GM23248 (cell line): ENCODE results near the gene RALB.

Experiments used
- EZH2 ChIP-seq: fragments of 200-600 bp; sonication (generic); IDR thresholded peaks from 2 replicates; pipeline ENCODE4 v1.6.1; 2018; ENCODE audit warnings: antibody characterized with exemption, mild to moderate bottlenecking; ENCODE audit not compliant: insufficient read depth, poor library complexity, severe bottlenecking
- EZH2phosphoT487 ChIP-seq: fragments of 200-600 bp; sonication (generic); IDR thresholded peaks from 2 replicates; pipeline ENCODE4 v1.6.1; 2018; ENCODE audit warnings: antibody characterized with exemption, moderate library complexity, mild to moderate bottlenecking, low read depth; ENCODE audit not compliant: insufficient read depth

DNA sequence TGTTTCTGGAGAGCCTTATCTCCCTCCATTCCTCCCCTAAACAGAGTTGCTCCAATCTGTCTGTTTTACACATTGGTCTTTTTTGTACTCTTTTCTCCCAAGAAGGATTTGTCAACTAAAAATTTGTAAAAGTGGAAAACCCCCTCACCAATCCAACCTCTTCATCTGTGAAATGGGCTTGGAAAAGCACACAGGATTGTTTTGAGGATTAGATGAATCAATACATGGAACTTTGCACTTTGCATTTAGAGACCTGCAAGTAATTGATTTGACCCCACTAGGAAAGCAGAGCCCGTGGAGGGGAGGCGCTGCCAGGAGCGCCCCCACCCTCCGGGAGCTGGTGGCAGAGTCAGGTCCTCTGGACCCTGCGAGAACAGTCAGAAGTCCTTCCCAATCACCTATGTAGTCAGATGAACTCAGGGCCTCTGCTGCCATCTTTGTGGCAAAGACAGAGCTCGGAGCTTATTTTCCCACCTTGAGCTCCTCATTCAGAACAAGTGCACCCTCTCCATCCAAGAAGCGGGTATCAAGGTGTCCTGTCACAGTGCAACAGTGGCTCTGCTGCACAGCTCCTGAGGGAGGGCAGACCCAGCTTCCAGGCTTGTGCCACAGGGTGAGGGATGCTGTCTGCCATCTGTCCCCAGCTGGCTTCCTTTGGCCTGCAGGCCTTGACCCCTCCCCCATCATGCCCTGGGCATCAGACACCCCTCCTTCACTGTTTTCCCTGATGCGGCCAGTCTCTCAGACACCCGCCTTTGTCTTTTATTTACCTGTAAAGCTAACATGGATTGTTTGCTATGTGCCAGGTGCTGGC lies 27.7 kb upstream of the RALB start:
- no peak for TF ChIP-seq EZH2
- TF ChIP-seq EZH2phosphoT487 = no peak
